ENCODE results near the gene SLC22A14. TPM values are rescaled to one million over a fixed set of nuclear protein-coding genes. Genes with fewer than 3 reads are reported as not detected.

Gene SLC22A14
- total and polyA plus RNA-seq, 9 of the 15 experiments (the other 6 are each of a cell fraction or from before 2014, with no cell fraction given): 0.03 to 0.07 TPM; not detected in 7

- TF ChIP-seq, protein P1, sequence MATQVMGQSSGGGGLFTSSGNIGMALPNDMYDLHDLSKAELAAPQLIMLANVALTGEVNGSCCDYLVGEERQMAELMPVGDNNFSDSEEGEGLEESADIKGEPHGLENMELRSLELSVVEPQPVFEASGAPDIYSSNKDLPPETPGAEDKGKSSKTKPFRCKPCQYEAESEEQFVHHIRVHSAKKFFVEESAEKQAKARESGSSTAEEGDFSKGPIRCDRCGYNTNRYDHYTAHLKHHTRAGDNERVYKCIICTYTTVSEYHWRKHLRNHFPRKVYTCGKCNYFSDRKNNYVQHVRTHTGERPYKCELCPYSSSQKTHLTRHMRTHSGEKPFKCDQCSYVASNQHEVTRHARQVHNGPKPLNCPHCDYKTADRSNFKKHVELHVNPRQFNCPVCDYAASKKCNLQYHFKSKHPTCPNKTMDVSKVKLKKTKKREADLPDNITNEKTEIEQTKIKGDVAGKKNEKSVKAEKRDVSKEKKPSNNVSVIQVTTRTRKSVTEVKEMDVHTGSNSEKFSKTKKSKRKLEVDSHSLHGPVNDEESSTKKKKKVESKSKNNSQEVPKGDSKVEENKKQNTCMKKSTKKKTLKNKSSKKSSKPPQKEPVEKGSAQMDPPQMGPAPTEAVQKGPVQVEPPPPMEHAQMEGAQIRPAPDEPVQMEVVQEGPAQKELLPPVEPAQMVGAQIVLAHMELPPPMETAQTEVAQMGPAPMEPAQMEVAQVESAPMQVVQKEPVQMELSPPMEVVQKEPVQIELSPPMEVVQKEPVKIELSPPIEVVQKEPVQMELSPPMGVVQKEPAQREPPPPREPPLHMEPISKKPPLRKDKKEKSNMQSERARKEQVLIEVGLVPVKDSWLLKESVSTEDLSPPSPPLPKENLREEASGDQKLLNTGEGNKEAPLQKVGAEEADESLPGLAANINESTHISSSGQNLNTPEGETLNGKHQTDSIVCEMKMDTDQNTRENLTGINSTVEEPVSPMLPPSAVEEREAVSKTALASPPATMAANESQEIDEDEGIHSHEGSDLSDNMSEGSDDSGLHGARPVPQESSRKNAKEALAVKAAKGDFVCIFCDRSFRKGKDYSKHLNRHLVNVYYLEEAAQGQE (IDR thresholded peaks at IDR 0.05; ENCODE audit: borderline replicate concordance): peak; percentile 31; the same call in 1 of the 2 replicates
- TF ChIP-seq, protein P1 (CRISPR knock-in tag; IDR thresholded peaks at IDR 0.05; ENCODE audit: low read depth): no peak
These were observed 61.9 kb downstream of the SLC22A14 start (continued) for GRCh38 chr3:38343797-38344594.

Data from K562 (cell line).